CD4-positive, alpha-beta T cell (primary cell): ENCODE measurements around the gene SMYD3. TPM values are rescaled to one million over a fixed set of nuclear protein-coding genes. Genes with fewer than 3 reads are reported as not detected.
A peak's percentile ranks its signal among the peaks of the same experiment; 100 is the strongest.
"Not testable (repeated sequence)": the region's sequence is repeated elsewhere in the genome, so short reads cannot be mapped to it uniquely, and the experiment has no call there.

Experiments
- ATAC-seq: fragments of 200-7000 bp; cut with Tn5 transposase; one replicate; pipeline ENCODE4 v1.10.0; 2022; ENCODE audit warnings: mild to moderate bottlenecking; ENCODE audit not compliant: poor library complexity
- CTCF ChIA-PET: fragments of 350-600 bp; sonication (Branson Sonifier 250); formaldehyde crosslinking; loops from one replicate; lab custom pipeline; 2021; ENCODE audit warnings: antibody characterized with exemption, inconsistent platforms; lab: Charles Lee
- POLR2A ChIA-PET: fragments of 350-600 bp; sonication (Branson Sonifier 250); formaldehyde crosslinking; loops from one replicate; lab custom pipeline; 2021; ENCODE audit warnings: antibody characterized with exemption, inconsistent platforms; lab: Charles Lee
- DNase-seq, 14 experiments: peaks; one replicate each; pipeline ENCODE4 v3.0.0-alpha.2; 2013 to 2020; ENCODE audit warnings: mixed read lengths in 2 of 14
- H3K27ac ChIP-seq, 2 donors: one replicate each; pipeline versions ENCODE4 v1.5.1 to v1.7.0; 2013; ENCODE audit warnings: low read length in 2 of 2, low read depth in 1 of 2, mild to moderate bottlenecking in 1 of 2
- H3K27me3 ChIP-seq, 2 experiments: 1 replicate in 1 of 2; 2 replicates in 1 of 2; pipeline versions ENCODE4 v1.6.1 to v1.7.0; 2013; ENCODE audit warnings: low read length in 2 of 2, control low read depth in 1 of 2, mild to moderate bottlenecking in 1 of 2, moderate library complexity in 1 of 2; ENCODE audit not compliant: insufficient read depth in 2 of 2, control insufficient read depth in 1 of 2
- H3K36me3 ChIP-seq: one replicate; pipeline ENCODE4 v1.6.1; 2013; ENCODE audit warnings: low read length, control low read depth; ENCODE audit not compliant: insufficient read depth
- H3K4me1 ChIP-seq: one replicate; pipeline ENCODE4 v1.6.1; 2013; ENCODE audit warnings: low read length, control low read depth; ENCODE audit not compliant: insufficient read depth
- H3K4me3 ChIP-seq: one replicate; pipeline ENCODE4 v1.5.1; 2013; ENCODE audit warnings: mild to moderate bottlenecking, low read length, moderate library complexity
- H3K9me3 ChIP-seq, 2 experiments: 1 replicate in 1 of 2; 2 replicates in 1 of 2; pipeline versions ENCODE4 v1.6.1 to v1.7.0; 2013; ENCODE audit warnings: low read length in 2 of 2, mild to moderate bottlenecking in 2 of 2, control low read depth in 1 of 2, moderate library complexity in 1 of 2; ENCODE audit not compliant: control insufficient read depth in 1 of 2, insufficient read depth in 1 of 2
- H3K27ac Mint-ChIP-seq: one replicate; pipeline ENCODE4 v1.8.0; 2020; ENCODE audit warnings: mixed read lengths
- H3K27me3 Mint-ChIP-seq: one replicate; pipeline ENCODE4 v1.8.0; 2021; ENCODE audit warnings: mixed read lengths
- H3K36me3 Mint-ChIP-seq: one replicate; pipeline ENCODE4 v1.8.0; 2021; ENCODE audit warnings: low read depth, mixed read lengths
- H3K4me1 Mint-ChIP-seq: one replicate; pipeline ENCODE4 v1.8.0; 2021; ENCODE audit warnings: low read depth, mixed read lengths
- H3K4me3 Mint-ChIP-seq: one replicate; pipeline ENCODE4 v1.8.0; 2020; ENCODE audit warnings: mild to moderate bottlenecking, mixed read lengths
- H3K9me3 Mint-ChIP-seq: one replicate; pipeline ENCODE4 v1.8.0; 2020; ENCODE audit warnings: mixed read lengths
- intact Hi-C, 2 experiments: fragments of 100-400 bp; cut with DNase I in 1 of 2; cut with micrococcal nuclease in 1 of 2; formaldehyde crosslinking; loops; one replicate each; pipeline versions ENCODE4 v1.15.1 to v1.9.0; 2023 to 2025; cut with DNase I, micrococcal nuclease
- total RNA-seq, 174 experiments: library from RNA in 2 of 174; stranded (reverse) in 2 of 174; gene quantifications; one replicate each; pipeline ENCODE4 v1.2.3 and lab custom pipeline; 2021 to 2026
- TF ChIP-seq, protein P1 (sequence below): fragments of 200-600 bp; IDR thresholded peaks from one replicate; pipeline ENCODE4 v1.8.0; 2022; ENCODE audit warnings: antibody characterized with exemption, mild to moderate bottlenecking

SMYD3 gene
- total RNA-seq, 2 experiments from 2014 or later = 18.8 to 19.6 TPM

DNA sequence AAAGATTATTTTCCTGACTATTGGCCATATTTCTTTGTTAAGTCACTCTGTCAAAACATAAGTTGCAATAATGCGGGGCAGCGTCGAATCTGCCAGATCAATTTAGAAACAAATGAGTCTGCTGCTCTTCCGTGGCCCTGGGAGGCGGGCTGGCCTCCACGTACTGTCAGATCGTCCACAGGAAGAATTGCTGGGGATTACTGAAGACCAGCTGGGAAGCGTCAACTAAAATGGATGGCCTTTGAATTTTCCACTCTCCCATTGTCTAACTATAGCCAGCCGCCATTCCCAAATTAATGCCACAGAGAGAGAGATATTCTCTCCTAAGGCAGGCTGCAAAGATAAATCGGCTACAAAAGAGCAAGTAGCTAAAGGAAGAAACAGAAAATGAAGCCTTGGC is 560.2 kb downstream of the SMYD3 start:
- Histone ChIP-seq H3K9me3 (no peaks in the 10 kb centered on the region), H3K36me3 (no peaks in the 10 kb centered on the region), H3K27me3 (no peaks in the 10 kb centered on the region), H3K4me3 (no peak overlapping the region), H3K4me1 (no peaks in the 10 kb centered on the region), H3K27ac (no peak overlapping the region)
- no peak overlapping the region for H3K27ac Mint-ChIP-seq
- peaks cover 4% of the 10 kb centered on the region for H3K36me3 Mint-ChIP-seq
- intact Hi-C loops = no loop called here
- no peak for DNase-seq
- POLR2A ChIA-PET = no interaction called here
- CTCF ChIA-PET = no interaction called here
- no peaks in the 10 kb centered on the region for H3K27me3 Mint-ChIP-seq
- TF ChIP-seq, protein P1, sequence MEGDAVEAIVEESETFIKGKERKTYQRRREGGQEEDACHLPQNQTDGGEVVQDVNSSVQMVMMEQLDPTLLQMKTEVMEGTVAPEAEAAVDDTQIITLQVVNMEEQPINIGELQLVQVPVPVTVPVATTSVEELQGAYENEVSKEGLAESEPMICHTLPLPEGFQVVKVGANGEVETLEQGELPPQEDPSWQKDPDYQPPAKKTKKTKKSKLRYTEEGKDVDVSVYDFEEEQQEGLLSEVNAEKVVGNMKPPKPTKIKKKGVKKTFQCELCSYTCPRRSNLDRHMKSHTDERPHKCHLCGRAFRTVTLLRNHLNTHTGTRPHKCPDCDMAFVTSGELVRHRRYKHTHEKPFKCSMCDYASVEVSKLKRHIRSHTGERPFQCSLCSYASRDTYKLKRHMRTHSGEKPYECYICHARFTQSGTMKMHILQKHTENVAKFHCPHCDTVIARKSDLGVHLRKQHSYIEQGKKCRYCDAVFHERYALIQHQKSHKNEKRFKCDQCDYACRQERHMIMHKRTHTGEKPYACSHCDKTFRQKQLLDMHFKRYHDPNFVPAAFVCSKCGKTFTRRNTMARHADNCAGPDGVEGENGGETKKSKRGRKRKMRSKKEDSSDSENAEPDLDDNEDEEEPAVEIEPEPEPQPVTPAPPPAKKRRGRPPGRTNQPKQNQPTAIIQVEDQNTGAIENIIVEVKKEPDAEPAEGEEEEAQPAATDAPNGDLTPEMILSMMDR = no peak
- peaks cover 25% of the 10 kb centered on the region for H3K4me1 Mint-ChIP-seq
- no peak overlapping the region for H3K4me3 Mint-ChIP-seq
- ATAC-seq = no peak
- H3K9me3 Mint-ChIP-seq = peaks cover 3% of the 10 kb centered on the region

DNA sequence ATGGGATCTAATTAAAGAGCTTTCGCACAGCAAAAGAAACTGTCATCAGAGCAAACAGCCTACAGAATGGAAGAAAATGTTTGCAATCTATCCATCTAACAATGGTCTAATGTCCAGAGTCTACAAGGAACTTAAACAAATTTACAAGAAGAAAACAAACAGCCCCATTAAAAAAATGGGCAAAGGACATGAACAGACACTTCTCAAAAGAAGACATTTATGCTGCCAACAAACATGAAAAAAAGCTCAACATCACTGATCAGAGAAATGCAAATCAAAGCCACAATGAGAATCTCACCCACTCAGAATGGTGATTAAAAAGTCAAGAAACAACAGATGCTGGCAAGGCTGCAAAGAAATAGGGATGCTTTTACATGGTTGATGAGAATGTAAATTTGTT is 561.9 kb downstream of the SMYD3 start:
- H3K4me3 ChIP-seq, H3K9me3 ChIP-seq, POLR2A ChIA-PET, H3K27ac Mint-ChIP-seq, H3K4me3 Mint-ChIP-seq, H3K27ac ChIP-seq, intact Hi-C loops, H3K4me1 ChIP-seq, DNase-seq, CTCF ChIA-PET, H3K36me3 Mint-ChIP-seq, H3K9me3 Mint-ChIP-seq, ATAC-seq, H3K27me3 ChIP-seq, H3K27me3 Mint-ChIP-seq, H3K36me3 ChIP-seq: not testable (repeated sequence)
- peaks cover 24% of the 10 kb centered on the region for H3K4me1 Mint-ChIP-seq

DNA sequence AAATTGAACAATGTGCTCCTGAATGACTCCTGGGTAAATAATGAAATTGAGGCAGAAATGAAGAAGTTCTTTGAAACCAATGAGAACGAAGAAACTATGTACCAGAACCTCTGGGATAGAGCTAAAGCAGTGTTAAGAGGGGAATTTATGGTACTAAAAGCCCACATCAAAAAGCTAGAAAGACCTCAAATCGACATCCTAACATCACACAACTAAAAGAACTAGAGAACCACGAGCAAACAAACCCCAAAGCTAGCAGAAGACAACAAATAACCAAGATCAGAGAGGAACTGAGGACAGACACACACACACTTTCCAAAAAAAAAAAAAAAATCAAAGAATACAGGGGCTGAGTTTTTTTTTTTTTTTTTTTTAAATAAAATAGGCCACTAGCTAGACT is 564.2 kb downstream of the SMYD3 start:
- H3K36me3 ChIP-seq = no peaks in the 10 kb centered on the region
- no peaks in the 10 kb centered on the region for H3K36me3 Mint-ChIP-seq
- ATAC-seq = peak; percentile 51
- ChIA-PET CTCF (interaction anchor here (1.0 to 1.5 kb wide), 2 partner anchors 13 to 790 kb away, joined by 3 to 4 read pairs; no protein-coding TSS in a partner anchor), POLR2A (interaction anchor here (1.7 kb wide), 1 partner anchor 14 kb away, joined by 5 read pairs; no protein-coding TSS in a partner anchor)
- no peak overlapping the region for H3K27ac ChIP-seq
- peaks cover 3% of the 10 kb centered on the region for H3K9me3 Mint-ChIP-seq
- TF ChIP-seq, protein P1 = no peak
- intact Hi-C loops = no loop called here
- peak overlapping the region; percentile 1 for H3K27ac Mint-ChIP-seq
- H3K27me3 ChIP-seq = no peaks in the 10 kb centered on the region
- no peak overlapping the region for H3K4me3 ChIP-seq
- DNase-seq = peak in 3 of 14 experiments; percentile 30 to 50 (median 47)
- no peaks in the 10 kb centered on the region for H3K9me3 ChIP-seq
- H3K4me3 Mint-ChIP-seq = no peak overlapping the region
- no peaks in the 10 kb centered on the region for H3K27me3 Mint-ChIP-seq
- H3K4me1 ChIP-seq = no peaks in the 10 kb centered on the region
- peaks cover 24% of the 10 kb centered on the region for H3K4me1 Mint-ChIP-seq

DNA sequence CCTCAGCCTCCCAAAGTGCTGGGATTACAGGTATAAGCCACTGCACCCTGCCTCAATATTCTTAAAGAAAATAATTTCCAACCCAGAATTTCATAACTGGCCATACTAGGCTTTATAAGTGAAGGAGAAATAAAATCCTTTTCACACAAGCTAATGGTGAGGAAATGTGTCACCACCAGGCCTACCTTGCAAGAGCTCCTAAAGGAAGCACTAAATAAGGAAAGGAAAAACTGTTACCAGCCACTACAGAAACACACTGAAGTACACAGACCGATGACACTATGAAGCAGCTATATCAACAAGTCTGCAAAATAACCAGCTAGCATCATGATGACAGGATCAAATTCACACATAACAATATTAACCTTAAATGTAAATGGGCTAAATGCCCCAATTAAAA is 565.3 kb downstream of the SMYD3 start:
- H3K4me3 ChIP-seq, H3K27ac ChIP-seq, H3K9me3 Mint-ChIP-seq, H3K27me3 Mint-ChIP-seq, DNase-seq, CTCF ChIA-PET, H3K36me3 ChIP-seq, H3K9me3 ChIP-seq, H3K4me1 ChIP-seq, H3K36me3 Mint-ChIP-seq, H3K4me3 Mint-ChIP-seq, H3K27ac Mint-ChIP-seq, intact Hi-C loops, ATAC-seq, H3K27me3 ChIP-seq, POLR2A ChIA-PET: not testable (repeated sequence)
- H3K4me1 Mint-ChIP-seq = peaks cover 24% of the 10 kb centered on the region
